GM23338 (cell line): ENCODE results near the gene PTRH1.

Experiments used
- CREB1 ChIP-seq: fragments of 250-450 bp; sonication (Bioruptor Pico); IDR thresholded peaks from 2 replicates; pipeline ENCODE4 v1.5.0; 2020; ENCODE audit warnings: low read depth, mild to moderate bottlenecking, moderate library complexity
- CTCF ChIP-seq, 2 experiments: fragments of 200-600 bp in 1 of 2; sonication (generic) in 1 of 2; conservative IDR thresholded peaks; 2 replicates each; pipeline versions ENCODE4 v1.5.1 to v1.6.1; 2016 to 2017; ENCODE audit warnings: antibody characterized with exemption in 2 of 2, low read depth in 2 of 2, mild to moderate bottlenecking in 2 of 2, moderate library complexity in 1 of 2
- EZH2 ChIP-seq: fragments of 200-600 bp; sonication (generic); IDR thresholded peaks from one replicate; pipeline ENCODE4 v1.8.0; 2017; ENCODE audit warnings: antibody characterized with exemption, mild to moderate bottlenecking, low read depth; ENCODE audit not compliant: unreplicated experiment
- EZH2phosphoT487 ChIP-seq: fragments of 200-600 bp; sonication (generic); IDR thresholded peaks from one replicate; pipeline ENCODE4 v1.8.1; 2018; ENCODE audit warnings: antibody characterized with exemption; ENCODE audit not compliant: unreplicated experiment
- JUNB ChIP-seq: IDR thresholded peaks from one replicate; pipeline ENCODE4 v1.6.1; 2016; ENCODE audit warnings: antibody characterized with exemption; ENCODE audit not compliant: unreplicated experiment
- NANOG ChIP-seq: IDR thresholded peaks from 2 replicates; pipeline ENCODE4 v1.6.1; 2016; ENCODE audit warnings: antibody characterized with exemption, borderline replicate concordance
- POLR2AphosphoS5 ChIP-seq: IDR thresholded peaks from 2 replicates; pipeline ENCODE4 v1.6.1; 2016; ENCODE audit warnings: antibody characterized with exemption, low read depth
- REST ChIP-seq: IDR thresholded peaks from one replicate; pipeline ENCODE4 v1.6.1; 2018; ENCODE audit warnings: antibody characterized with exemption; ENCODE audit not compliant: unreplicated experiment

- TF ChIP-seq CTCF (conservative IDR thresholded peaks at IDR 0.05; ENCODE audit: low read depth in 2 of 2) (no peak), POLR2AphosphoS5 (no peak), EZH2phosphoT487 (no peak), EZH2 (no peak), CREB1 (CRISPR knock-in tag) (no peak), REST (no peak), JUNB (no peak), NANOG (no peak)
Measured at GRCh38 chr9:127714020-127714750, 1.3 kb downstream of the PTRH1 start.
